ENCODE data around the gene PDZD8.

DNA sequence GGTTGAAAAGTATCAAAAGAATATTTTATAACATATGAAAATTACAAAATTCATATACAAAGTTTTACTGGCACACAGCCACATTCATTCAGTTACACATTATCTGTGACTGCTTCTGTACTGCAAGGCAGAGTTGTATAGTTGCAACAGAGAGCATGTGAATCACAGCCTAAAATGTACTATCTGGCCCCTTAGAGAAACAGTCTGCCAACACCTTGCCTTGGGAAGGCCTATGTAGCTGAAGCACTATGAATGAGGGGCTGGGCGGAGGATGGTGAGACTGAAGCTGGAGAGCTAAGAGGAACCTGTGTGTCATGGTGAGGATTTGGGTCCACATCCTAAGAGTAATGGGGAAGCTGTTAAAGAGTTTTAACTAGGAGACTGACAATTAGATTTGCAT, 35.7 kb downstream of the PDZD8 start:
- TF ChIP-seq, protein P1, sequence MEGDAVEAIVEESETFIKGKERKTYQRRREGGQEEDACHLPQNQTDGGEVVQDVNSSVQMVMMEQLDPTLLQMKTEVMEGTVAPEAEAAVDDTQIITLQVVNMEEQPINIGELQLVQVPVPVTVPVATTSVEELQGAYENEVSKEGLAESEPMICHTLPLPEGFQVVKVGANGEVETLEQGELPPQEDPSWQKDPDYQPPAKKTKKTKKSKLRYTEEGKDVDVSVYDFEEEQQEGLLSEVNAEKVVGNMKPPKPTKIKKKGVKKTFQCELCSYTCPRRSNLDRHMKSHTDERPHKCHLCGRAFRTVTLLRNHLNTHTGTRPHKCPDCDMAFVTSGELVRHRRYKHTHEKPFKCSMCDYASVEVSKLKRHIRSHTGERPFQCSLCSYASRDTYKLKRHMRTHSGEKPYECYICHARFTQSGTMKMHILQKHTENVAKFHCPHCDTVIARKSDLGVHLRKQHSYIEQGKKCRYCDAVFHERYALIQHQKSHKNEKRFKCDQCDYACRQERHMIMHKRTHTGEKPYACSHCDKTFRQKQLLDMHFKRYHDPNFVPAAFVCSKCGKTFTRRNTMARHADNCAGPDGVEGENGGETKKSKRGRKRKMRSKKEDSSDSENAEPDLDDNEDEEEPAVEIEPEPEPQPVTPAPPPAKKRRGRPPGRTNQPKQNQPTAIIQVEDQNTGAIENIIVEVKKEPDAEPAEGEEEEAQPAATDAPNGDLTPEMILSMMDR (IDR thresholded peaks at IDR 0.05): no peak
- no peak for TF ChIP-seq EP300 (IDR thresholded peaks at IDR 0.05)
- no peak for TF ChIP-seq POLR2A (IDR thresholded peaks at IDR 0.05)
